Uterus (tissue), 4 donors: Measurements from ENCODE around the gene TEX13C. TPM values are rescaled to one million over a fixed set of nuclear protein-coding genes. Genes with fewer than 3 reads are reported as not detected.

Experiments
- DNase-seq, 2 donors: peaks; one replicate each; pipeline ENCODE4 v3.0.0-alpha.2; 2019 to 2020
- H3K27ac ChIP-seq, 2 donors: fragments of 200-600 bp; sonication (generic); 1 replicate in 1 of 2; 2 replicates in 1 of 2; pipeline ENCODE4 v1.5.1; 2016 to 2018
- H3K27me3 ChIP-seq, 2 donors: fragments of 200-600 bp; sonication (generic); one replicate each; pipeline ENCODE4 v1.5.1; 2018 to 2019; ENCODE audit warnings: control low read depth in 1 of 2
- H3K36me3 ChIP-seq, 2 donors: fragments of 200-600 bp; sonication (generic); one replicate each; pipeline ENCODE4 v1.5.1; 2019; ENCODE audit warnings: control low read depth in 1 of 2
- H3K4me1 ChIP-seq, 2 donors: fragments of 200-600 bp; sonication (generic); one replicate each; pipeline ENCODE4 v1.5.1; 2018 to 2019; ENCODE audit warnings: control low read depth in 1 of 2
- H3K4me3 ChIP-seq, 2 donors: fragments of 200-600 bp; sonication (generic); 1 replicate in 1 of 2; 2 replicates in 1 of 2; pipeline ENCODE4 v1.5.1; 2018 to 2019; ENCODE audit warnings: mild to moderate bottlenecking in 1 of 2
- H3K9me3 ChIP-seq, 2 donors: fragments of 200-600 bp; sonication (generic); one replicate each; pipeline ENCODE4 v1.5.1; 2019; ENCODE audit warnings: control low read depth in 1 of 2
- CTCF ChIP-seq, 4 experiments: fragments of 200-600 bp in 2 of 4; fragments of 450-650 bp in 2 of 4; sonication (generic) in 2 of 4; IDR thresholded peaks; one replicate each; pipeline ENCODE4 v1.5.1; 2016 to 2019; ENCODE audit warnings: antibody characterized with exemption in 4 of 4, mild to moderate bottlenecking in 2 of 4, moderate library complexity in 1 of 4
- POLR2A ChIP-seq, 2 donors: fragments of 450-650 bp; IDR thresholded peaks; one replicate each; pipeline ENCODE4 v1.6.1; 2016; ENCODE audit warnings: antibody characterized with exemption in 2 of 2, mild to moderate bottlenecking in 1 of 2, moderate library complexity in 1 of 2
- intact Hi-C: fragments of 100-400 bp; cut with DNase I; formaldehyde crosslinking; loops from one replicate; pipeline ENCODE4 v1.15.1; 2023; ENCODE audit warnings: low total_unique reads
- total RNA-seq, 4 donors: library from RNA; depleted of rRNA in 3 of 4; stranded (reverse); fragments of >200 nt in 3 of 4; gene quantifications; one replicate each; pipeline versions ENCODE4 v1.1.0 to v1.2.4, GENCODE V29; 2014 to 2023
- donor health status: DM: yes; HTN: yes; CAD: no.

The TEX13C gene
- total RNA-seq, 4 donors from 2014 or later, result not detected

GRCh38 chrX:125340490-125340889 is 20.8 kb downstream of the TEX13C start:
- Histone ChIP-seq H3K4me3 (no peak overlapping the region), H3K27me3 (no peaks in the 10 kb centered on the region), H3K27ac (no peak overlapping the region), H3K36me3 (no peaks in the 10 kb centered on the region), H3K4me1 (no peaks in the 10 kb centered on the region), H3K9me3 (no peaks in the 10 kb centered on the region)
- TF ChIP-seq POLR2A (IDR thresholded peaks at IDR 0.05), result no peak
- no peak for TF ChIP-seq CTCF (IDR thresholded peaks at IDR 0.05)
- DNase-seq, result no peak
- intact Hi-C loops, result no loop called here

GRCh38 chrX:125374169-125374568 is 54.5 kb downstream of the TEX13C start:
- Histone ChIP-seq H3K4me3 (no peak overlapping the region), H3K9me3 (no peaks in the 10 kb centered on the region), H3K27ac (no peak overlapping the region), H3K36me3 (no peaks in the 10 kb centered on the region), H3K27me3 (no peaks in the 10 kb centered on the region), H3K4me1 (no peaks in the 10 kb centered on the region)
- no peak for DNase-seq
- intact Hi-C loops, result no loop called here
- TF ChIP-seq CTCF (IDR thresholded peaks at IDR 0.05) (no peak), POLR2A (IDR thresholded peaks at IDR 0.05) (no peak)
